WTC11 (cell line): ENCODE data around the gene ABHD4.

Source experiments
- TF ChIP-seq, protein P1 (sequence below): fragments of 200-600 bp; IDR thresholded peaks from 2 replicates; pipeline ENCODE4 v1.8.0; 2022; ENCODE audit warnings: antibody characterized with exemption
- TF ChIP-seq, protein P2 (sequence below): sonication (generic); formaldehyde crosslinking; conservative IDR thresholded peaks from 2 replicates; pipeline ENCODE4 v1.8.1; 2023; ENCODE audit warnings: mild to moderate bottlenecking, low read depth, missing genetic modification reagents, moderate library complexity
- TF ChIP-seq, protein P3 (sequence below): sonication (generic); formaldehyde crosslinking; IDR thresholded peaks from 2 replicates; pipeline ENCODE4 v1.8.0; 2022; ENCODE audit warnings: mild to moderate bottlenecking, missing genetic modification reagents

DNA sequence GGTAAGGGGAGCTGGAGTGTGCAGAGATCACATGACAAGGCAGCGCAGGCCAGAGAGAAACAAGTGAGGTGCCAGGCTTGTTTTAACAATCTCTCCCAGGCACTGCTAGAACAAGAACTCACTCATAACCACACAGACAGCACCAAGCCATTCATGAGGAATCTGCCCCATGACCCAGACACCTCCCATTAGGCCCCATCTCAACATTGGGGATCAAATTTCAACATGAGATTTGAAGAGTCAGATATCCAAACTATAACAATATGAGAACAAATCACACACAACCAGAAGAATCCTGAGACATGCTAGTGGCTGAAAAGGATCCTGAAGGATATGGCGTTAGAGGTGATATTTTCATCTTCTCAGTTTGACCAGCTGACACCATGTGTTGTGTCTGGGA is 24.2 kb downstream of the ABHD4 start:
- TF ChIP-seq, protein P1, sequence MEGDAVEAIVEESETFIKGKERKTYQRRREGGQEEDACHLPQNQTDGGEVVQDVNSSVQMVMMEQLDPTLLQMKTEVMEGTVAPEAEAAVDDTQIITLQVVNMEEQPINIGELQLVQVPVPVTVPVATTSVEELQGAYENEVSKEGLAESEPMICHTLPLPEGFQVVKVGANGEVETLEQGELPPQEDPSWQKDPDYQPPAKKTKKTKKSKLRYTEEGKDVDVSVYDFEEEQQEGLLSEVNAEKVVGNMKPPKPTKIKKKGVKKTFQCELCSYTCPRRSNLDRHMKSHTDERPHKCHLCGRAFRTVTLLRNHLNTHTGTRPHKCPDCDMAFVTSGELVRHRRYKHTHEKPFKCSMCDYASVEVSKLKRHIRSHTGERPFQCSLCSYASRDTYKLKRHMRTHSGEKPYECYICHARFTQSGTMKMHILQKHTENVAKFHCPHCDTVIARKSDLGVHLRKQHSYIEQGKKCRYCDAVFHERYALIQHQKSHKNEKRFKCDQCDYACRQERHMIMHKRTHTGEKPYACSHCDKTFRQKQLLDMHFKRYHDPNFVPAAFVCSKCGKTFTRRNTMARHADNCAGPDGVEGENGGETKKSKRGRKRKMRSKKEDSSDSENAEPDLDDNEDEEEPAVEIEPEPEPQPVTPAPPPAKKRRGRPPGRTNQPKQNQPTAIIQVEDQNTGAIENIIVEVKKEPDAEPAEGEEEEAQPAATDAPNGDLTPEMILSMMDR = no peak
- TF ChIP-seq, protein P2, sequence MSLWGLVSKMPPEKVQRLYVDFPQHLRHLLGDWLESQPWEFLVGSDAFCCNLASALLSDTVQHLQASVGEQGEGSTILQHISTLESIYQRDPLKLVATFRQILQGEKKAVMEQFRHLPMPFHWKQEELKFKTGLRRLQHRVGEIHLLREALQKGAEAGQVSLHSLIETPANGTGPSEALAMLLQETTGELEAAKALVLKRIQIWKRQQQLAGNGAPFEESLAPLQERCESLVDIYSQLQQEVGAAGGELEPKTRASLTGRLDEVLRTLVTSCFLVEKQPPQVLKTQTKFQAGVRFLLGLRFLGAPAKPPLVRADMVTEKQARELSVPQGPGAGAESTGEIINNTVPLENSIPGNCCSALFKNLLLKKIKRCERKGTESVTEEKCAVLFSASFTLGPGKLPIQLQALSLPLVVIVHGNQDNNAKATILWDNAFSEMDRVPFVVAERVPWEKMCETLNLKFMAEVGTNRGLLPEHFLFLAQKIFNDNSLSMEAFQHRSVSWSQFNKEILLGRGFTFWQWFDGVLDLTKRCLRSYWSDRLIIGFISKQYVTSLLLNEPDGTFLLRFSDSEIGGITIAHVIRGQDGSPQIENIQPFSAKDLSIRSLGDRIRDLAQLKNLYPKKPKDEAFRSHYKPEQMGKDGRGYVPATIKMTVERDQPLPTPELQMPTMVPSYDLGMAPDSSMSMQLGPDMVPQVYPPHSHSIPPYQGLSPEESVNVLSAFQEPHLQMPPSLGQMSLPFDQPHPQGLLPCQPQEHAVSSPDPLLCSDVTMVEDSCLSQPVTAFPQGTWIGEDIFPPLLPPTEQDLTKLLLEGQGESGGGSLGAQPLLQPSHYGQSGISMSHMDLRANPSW (CRISPR knock-in tag) = no peak
- TF ChIP-seq, protein P3, sequence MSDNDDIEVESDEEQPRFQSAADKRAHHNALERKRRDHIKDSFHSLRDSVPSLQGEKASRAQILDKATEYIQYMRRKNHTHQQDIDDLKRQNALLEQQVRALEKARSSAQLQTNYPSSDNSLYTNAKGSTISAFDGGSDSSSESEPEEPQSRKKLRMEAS (CRISPR knock-in tag) = no peak
